Astrocyte of the spinal cord (primary cell): ENCODE measurements around the gene RNU2-1.

ENCODE experiments used
- DNase-seq: peaks from one replicate; pipeline ENCODE4 v3.0.0; 2011; ENCODE audit warnings: low read depth, low spot score
- H3K4me3 ChIP-seq: 2 replicates; pipeline ENCODE4 v1.5.1; 2011; ENCODE audit warnings: low read depth, mild to moderate bottlenecking, low read length, moderate library complexity
- in situ Hi-C: cut with HindIII; loops from 2 replicates; pipeline ENCODE4 v1.10.0; 2017; ENCODE audit warnings: low sequenced_read_pairs
- TF ChIP-seq, protein P1 (sequence below): IDR thresholded peaks from 2 replicates; pipeline ENCODE4 v1.5.1; 2012; ENCODE audit warnings: low read depth, mild to moderate bottlenecking, low read length, inconsistent platforms

RNU2-1 gene

DNA sequence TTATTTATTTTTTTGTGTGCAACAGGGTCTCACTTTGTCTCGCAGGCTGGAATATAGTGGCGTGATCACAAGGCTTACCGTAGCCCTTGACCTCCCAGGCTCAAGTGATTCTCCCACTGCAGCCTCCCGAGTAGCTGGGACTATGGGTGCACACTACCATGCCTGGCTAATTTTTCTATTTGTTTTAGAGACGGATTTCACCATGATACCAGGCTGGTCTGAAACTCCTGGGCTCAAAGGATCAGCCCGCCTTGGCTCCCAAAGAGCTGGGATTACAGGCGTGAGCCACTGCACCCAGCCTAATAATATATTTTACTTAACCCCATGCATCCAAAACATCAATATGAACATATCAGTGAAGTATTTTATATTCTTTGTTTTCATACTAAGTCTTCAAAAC, 7.4 kb downstream of the RNU2-1 start:
- H3K4me3 ChIP-seq = no peak overlapping the region
- DNase-seq = no peak
- TF ChIP-seq, protein P1, sequence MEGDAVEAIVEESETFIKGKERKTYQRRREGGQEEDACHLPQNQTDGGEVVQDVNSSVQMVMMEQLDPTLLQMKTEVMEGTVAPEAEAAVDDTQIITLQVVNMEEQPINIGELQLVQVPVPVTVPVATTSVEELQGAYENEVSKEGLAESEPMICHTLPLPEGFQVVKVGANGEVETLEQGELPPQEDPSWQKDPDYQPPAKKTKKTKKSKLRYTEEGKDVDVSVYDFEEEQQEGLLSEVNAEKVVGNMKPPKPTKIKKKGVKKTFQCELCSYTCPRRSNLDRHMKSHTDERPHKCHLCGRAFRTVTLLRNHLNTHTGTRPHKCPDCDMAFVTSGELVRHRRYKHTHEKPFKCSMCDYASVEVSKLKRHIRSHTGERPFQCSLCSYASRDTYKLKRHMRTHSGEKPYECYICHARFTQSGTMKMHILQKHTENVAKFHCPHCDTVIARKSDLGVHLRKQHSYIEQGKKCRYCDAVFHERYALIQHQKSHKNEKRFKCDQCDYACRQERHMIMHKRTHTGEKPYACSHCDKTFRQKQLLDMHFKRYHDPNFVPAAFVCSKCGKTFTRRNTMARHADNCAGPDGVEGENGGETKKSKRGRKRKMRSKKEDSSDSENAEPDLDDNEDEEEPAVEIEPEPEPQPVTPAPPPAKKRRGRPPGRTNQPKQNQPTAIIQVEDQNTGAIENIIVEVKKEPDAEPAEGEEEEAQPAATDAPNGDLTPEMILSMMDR = no peak
- in situ Hi-C loops = no loop called here

GRCh38 chr17:43224146-43224705, 9.6 kb downstream of the RNU2-1 start:
- no peak overlapping the region for H3K4me3 ChIP-seq
- TF ChIP-seq, protein P1 = no peak
- no peak for DNase-seq
- in situ Hi-C loops = no loop called here

DNA sequence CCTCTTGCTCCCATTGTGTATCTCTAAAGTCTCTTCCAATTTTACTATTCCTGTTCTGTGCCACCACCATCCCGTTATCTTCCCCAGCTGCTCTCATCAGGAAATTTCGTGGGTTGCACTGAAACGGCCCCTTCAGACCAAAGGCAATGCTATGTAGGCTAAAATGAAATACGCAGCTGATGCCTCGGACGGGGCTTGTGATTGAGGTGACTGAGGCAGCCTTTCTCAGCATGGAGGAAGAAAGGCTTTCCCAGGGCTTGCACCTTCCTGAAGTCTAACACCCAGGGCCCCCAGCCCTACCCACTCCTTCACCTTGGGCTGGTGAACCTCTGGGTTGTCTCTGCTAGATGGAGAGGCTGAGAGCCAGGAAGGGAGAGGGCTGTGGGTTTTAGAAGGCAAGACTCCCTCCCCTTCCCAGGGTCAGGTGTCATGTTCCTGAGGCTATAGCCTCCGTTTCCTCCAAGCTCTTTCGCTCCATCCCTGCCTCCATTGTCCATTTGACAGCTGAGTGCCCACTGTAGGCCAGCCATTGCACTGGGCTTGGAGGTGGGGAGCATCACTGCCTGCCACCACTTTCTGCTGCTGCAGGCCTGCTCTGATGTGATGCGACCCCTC, 13.2 kb downstream of the RNU2-1 start:
- TF ChIP-seq, protein P1 = no peak
- in situ Hi-C loops = no loop called here
- no peak overlapping the region for H3K4me3 ChIP-seq
- DNase-seq = no peak

GRCh38 chr17:43219746-43220380, 13.9 kb downstream of the RNU2-1 start:
- no peak for DNase-seq
- TF ChIP-seq, protein P1 = no peak
- no peak overlapping the region for H3K4me3 ChIP-seq
- in situ Hi-C loops = no loop called here

GRCh38 chr17:43219001-43219400, 14.8 kb downstream of the RNU2-1 start:
- H3K4me3 ChIP-seq = no peak overlapping the region
- no peak for DNase-seq
- TF ChIP-seq, protein P1 = no peak
- in situ Hi-C loops = no loop called here

DNA sequence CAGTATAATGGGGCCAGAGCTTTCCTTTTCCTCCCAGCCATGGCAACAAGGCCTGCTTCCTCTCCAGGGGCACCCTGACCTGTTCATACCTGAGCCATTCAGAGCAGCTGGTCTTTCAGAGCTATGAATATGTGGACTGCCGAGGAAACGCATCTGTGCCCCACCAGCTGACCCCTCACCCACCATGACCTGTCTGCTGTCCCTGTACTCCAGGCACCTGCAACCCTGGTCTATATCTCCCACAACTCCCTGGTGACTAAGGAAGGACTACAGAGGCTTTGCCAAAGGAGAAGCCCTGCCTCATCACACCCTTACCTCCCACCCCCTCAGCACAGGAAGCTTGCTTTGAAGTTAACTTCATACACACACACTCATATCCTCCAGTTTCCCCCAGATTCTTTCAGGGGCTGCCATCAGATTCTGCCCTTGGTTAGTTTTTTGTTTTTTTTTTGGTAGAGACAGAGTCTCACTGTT, 16.1 kb downstream of the RNU2-1 start:
- H3K4me3 ChIP-seq = no peak overlapping the region
- TF ChIP-seq, protein P1 = no peak
- in situ Hi-C loops = no loop called here
- DNase-seq = no peak
